ENCODE data around the gene KIFC3.
"Not testable (repeated sequence)": the region's sequence is repeated elsewhere in the genome, so short reads cannot be mapped to it uniquely, and the experiment has no call there.

The KIFC3 gene

DNA sequence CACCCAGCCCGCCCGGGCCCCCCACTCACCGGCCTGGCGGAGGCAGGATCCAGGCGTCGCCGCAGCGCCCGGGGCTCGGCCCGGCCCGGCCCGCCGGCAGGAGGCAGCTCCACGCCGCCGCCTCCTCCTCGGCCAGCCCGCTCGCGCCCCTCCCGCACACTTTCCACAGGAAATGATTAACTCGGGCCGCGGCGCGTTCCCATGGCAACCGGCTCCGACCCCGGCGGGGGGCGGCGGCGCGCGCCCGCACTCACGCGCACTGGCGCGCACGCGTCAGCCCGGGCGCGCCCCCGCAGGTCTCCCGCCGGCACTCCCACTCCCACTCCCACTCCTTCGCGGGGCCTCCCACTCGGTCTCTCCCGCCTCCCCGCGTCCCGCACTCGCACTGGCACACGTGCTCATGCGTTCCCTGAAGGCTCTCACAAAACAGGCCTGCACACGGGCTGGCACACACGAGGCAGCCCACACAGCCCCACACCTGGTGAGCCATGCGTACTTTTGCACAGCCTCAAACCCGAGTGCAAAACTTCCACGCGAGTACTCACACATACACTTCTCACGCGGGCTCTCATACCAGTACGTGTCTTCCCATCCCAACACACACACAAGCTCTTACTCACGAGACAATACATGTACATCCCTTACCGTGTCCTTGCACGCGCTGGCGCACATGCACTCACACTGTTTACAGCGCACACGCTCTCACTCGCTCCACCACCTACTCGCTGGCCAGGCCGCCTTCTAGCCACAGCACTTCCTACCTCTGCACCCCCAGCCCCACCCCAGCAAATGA is at the start of gene KIFC3:
KIFC3 (minus strand) TSS at position 151 of the 793 bp plus-strand sequence. CDS start 4,248 bp downstream, outside the sequence.
- no peaks in the 10 kb centered on the region for H3K9me3 ChIP-seq (ENCODE audit: control insufficient read depth, insufficient read depth, low read depth, low read length)
- H3K36me3 ChIP-seq (ENCODE audit: control insufficient read depth, insufficient read depth, low read length), result no peaks in the 10 kb centered on the region
- H3K4me1 ChIP-seq (ENCODE audit: control insufficient read depth, insufficient read depth, low read length), result peaks cover 59% of the 10 kb centered on the region
- H3K27me3 ChIP-seq (ENCODE audit: control insufficient read depth, insufficient read depth, low read length), result peaks cover 3% of the 10 kb centered on the region; the same call in 1 of the 2 replicates
- peak within 1 kb of the TSS; percentile 78 for H3K4me3 ChIP-seq (ENCODE audit: low read depth, low read length)
- peak within 1 kb of the TSS; percentile 86 for H3K9ac ChIP-seq (ENCODE audit: low read length)
- H3K27ac ChIP-seq (ENCODE audit: low read depth, low read length), result peak within 1 kb of the TSS; percentile 38; the same call in 1 of the 2 replicates

DNA sequence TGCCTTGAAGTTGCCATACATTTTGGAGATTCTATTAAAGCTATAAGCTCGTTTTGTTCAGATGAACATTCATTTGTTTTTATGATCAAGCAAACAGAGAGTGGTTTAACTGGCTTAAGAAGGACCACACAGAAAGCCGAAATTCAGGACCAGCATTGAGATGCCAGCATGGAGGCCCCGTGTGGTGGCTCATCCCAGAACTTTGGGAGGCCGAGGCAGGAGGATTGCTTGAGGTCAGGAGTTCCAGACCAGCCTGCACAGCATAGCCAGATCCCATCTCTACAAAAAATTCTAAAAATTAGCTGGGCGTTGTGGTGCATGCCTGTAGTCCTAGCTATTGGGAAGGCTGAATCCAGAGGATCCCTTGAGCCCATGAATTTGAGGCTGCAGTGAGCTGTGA is 45.9 kb upstream of the KIFC3 start:
- Histone ChIP-seq H3K9me3 (ENCODE audit: control insufficient read depth, insufficient read depth, low read depth, low read length) (no peaks in the 10 kb centered on the region), H3K27me3 (ENCODE audit: control insufficient read depth, insufficient read depth, low read length) (no peaks in the 10 kb centered on the region), H3K4me1 (ENCODE audit: control insufficient read depth, insufficient read depth, low read length) (peaks cover 22% of the 10 kb centered on the region), H3K9ac (ENCODE audit: low read length) (no peak overlapping the region), H3K4me3 (ENCODE audit: low read depth, low read length) (no peak overlapping the region), H3K27ac (ENCODE audit: low read depth, low read length) (no peak overlapping the region), H3K36me3 (ENCODE audit: control insufficient read depth, insufficient read depth, low read length) (no peaks in the 10 kb centered on the region)

- not testable (repeated sequence) for H3K9ac ChIP-seq (ENCODE audit: low read length); H3K27me3 ChIP-seq (ENCODE audit: control insufficient read depth, insufficient read depth, low read length); H3K27ac ChIP-seq (ENCODE audit: low read depth, low read length); H3K4me3 ChIP-seq (ENCODE audit: low read depth, low read length); H3K36me3 ChIP-seq (ENCODE audit: control insufficient read depth, insufficient read depth, low read length); H3K9me3 ChIP-seq (ENCODE audit: control insufficient read depth, insufficient read depth, low read depth, low read length)
- peaks cover 22% of the 10 kb centered on the region for H3K4me1 ChIP-seq (ENCODE audit: control insufficient read depth, insufficient read depth, low read length)
These were observed 44.6 kb upstream of the KIFC3 start for GRCh38 chr16:57846931-57847330.

GRCh38 chr16:57846078-57846697 is 43.9 kb upstream of the KIFC3 start:
- H3K9ac ChIP-seq (ENCODE audit: low read length), result peak overlapping the region; percentile 21
- H3K4me1 ChIP-seq (ENCODE audit: control insufficient read depth, insufficient read depth, low read length), result peaks cover 22% of the 10 kb centered on the region
- H3K27me3 ChIP-seq (ENCODE audit: control insufficient read depth, insufficient read depth, low read length), result no peaks in the 10 kb centered on the region
- H3K4me3 ChIP-seq (ENCODE audit: low read depth, low read length), result peak overlapping the region; percentile 26
- H3K27ac ChIP-seq (ENCODE audit: low read depth, low read length), result peak overlapping the region; percentile 20; the same call in 1 of the 2 replicates
- no peaks in the 10 kb centered on the region for H3K9me3 ChIP-seq (ENCODE audit: control insufficient read depth, insufficient read depth, low read depth, low read length)
- no peaks in the 10 kb centered on the region for H3K36me3 ChIP-seq (ENCODE audit: control insufficient read depth, insufficient read depth, low read length)

GRCh38 chr16:57845115-57845514 is 42.8 kb upstream of the KIFC3 start:
- H3K9ac ChIP-seq (ENCODE audit: low read length), result no peak overlapping the region
- H3K27me3 ChIP-seq (ENCODE audit: control insufficient read depth, insufficient read depth, low read length), result no peaks in the 10 kb centered on the region
- H3K4me3 ChIP-seq (ENCODE audit: low read depth, low read length), result no peak overlapping the region
- no peaks in the 10 kb centered on the region for H3K36me3 ChIP-seq (ENCODE audit: control insufficient read depth, insufficient read depth, low read length)
- H3K9me3 ChIP-seq (ENCODE audit: control insufficient read depth, insufficient read depth, low read depth, low read length), result no peaks in the 10 kb centered on the region
- H3K4me1 ChIP-seq (ENCODE audit: control insufficient read depth, insufficient read depth, low read length), result peaks cover 22% of the 10 kb centered on the region
- H3K27ac ChIP-seq (ENCODE audit: low read depth, low read length), result no peak overlapping the region

GRCh38 chr16:57844416-57845030 is 42.2 kb upstream of the KIFC3 start:
- H3K36me3 ChIP-seq (ENCODE audit: control insufficient read depth, insufficient read depth, low read length), result no peaks in the 10 kb centered on the region
- no peaks in the 10 kb centered on the region for H3K9me3 ChIP-seq (ENCODE audit: control insufficient read depth, insufficient read depth, low read depth, low read length)
- no peak overlapping the region for H3K27ac ChIP-seq (ENCODE audit: low read depth, low read length)
- no peak overlapping the region for H3K9ac ChIP-seq (ENCODE audit: low read length)
- H3K27me3 ChIP-seq (ENCODE audit: control insufficient read depth, insufficient read depth, low read length), result no peaks in the 10 kb centered on the region
- H3K4me1 ChIP-seq (ENCODE audit: control insufficient read depth, insufficient read depth, low read length), result peaks cover 22% of the 10 kb centered on the region
- H3K4me3 ChIP-seq (ENCODE audit: low read depth, low read length), result no peak overlapping the region

DNA sequence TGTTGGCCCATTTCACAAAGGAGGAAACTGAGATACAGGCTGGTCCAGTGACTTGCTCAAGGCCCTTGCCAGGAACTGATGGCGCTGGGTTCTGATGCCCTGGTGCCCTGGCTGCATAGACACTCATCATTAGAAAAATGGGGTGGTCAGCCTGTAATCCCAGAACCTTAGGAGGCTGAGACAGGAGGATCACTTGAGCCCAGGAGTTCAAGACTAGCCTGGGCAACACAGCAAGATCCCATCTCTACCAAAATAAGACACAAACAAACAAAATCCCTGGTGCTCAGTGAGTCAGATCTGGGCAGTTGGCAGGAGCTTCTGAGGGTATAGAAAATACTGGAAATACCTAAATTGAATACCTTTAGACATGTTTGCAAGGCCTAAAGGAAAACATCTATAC is 41.1 kb upstream of the KIFC3 start:
- no peaks in the 10 kb centered on the region for H3K9me3 ChIP-seq (ENCODE audit: control insufficient read depth, insufficient read depth, low read depth, low read length)
- no peak overlapping the region for H3K9ac ChIP-seq (ENCODE audit: low read length)
- H3K4me1 ChIP-seq (ENCODE audit: control insufficient read depth, insufficient read depth, low read length), result peaks cover 19% of the 10 kb centered on the region
- no peaks in the 10 kb centered on the region for H3K36me3 ChIP-seq (ENCODE audit: control insufficient read depth, insufficient read depth, low read length)
- H3K4me3 ChIP-seq (ENCODE audit: low read depth, low read length), result no peak overlapping the region
- H3K27ac ChIP-seq (ENCODE audit: low read depth, low read length), result no peak overlapping the region
- no peaks in the 10 kb centered on the region for H3K27me3 ChIP-seq (ENCODE audit: control insufficient read depth, insufficient read depth, low read length)

- Histone ChIP-seq H3K27me3 (ENCODE audit: control insufficient read depth, insufficient read depth, low read length) (no peaks in the 10 kb centered on the region), H3K4me1 (ENCODE audit: control insufficient read depth, insufficient read depth, low read length) (peaks cover 25% of the 10 kb centered on the region), H3K4me3 (ENCODE audit: low read depth, low read length) (no peak overlapping the region), H3K27ac (ENCODE audit: low read depth, low read length) (no peak overlapping the region), H3K9me3 (ENCODE audit: control insufficient read depth, insufficient read depth, low read depth, low read length) (no peaks in the 10 kb centered on the region), H3K9ac (ENCODE audit: low read length) (no peak overlapping the region), H3K36me3 (ENCODE audit: control insufficient read depth, insufficient read depth, low read length) (no peaks in the 10 kb centered on the region)
These were observed 40.3 kb upstream of the KIFC3 start for GRCh38 chr16:57842601-57843000.

- no peaks in the 10 kb centered on the region for H3K36me3 ChIP-seq (ENCODE audit: control insufficient read depth, insufficient read depth, low read length)
- H3K4me1 ChIP-seq (ENCODE audit: control insufficient read depth, insufficient read depth, low read length), result peaks cover 19% of the 10 kb centered on the region
- H3K27me3 ChIP-seq (ENCODE audit: control insufficient read depth, insufficient read depth, low read length), result no peaks in the 10 kb centered on the region
- no peak overlapping the region for H3K9ac ChIP-seq (ENCODE audit: low read length)
- no peak overlapping the region for H3K27ac ChIP-seq (ENCODE audit: low read depth, low read length)
- no peaks in the 10 kb centered on the region for H3K9me3 ChIP-seq (ENCODE audit: control insufficient read depth, insufficient read depth, low read depth, low read length)
- H3K4me3 ChIP-seq (ENCODE audit: low read depth, low read length), result no peak overlapping the region
These were observed 38.5 kb upstream of the KIFC3 start for GRCh38 chr16:57840833-57841232.

GRCh38 chr16:57838161-57838560 is 35.9 kb upstream of the KIFC3 start:
- no peak overlapping the region for H3K27ac ChIP-seq (ENCODE audit: low read depth, low read length)
- no peak overlapping the region for H3K4me3 ChIP-seq (ENCODE audit: low read depth, low read length)
- H3K9me3 ChIP-seq (ENCODE audit: control insufficient read depth, insufficient read depth, low read depth, low read length), result no peaks in the 10 kb centered on the region
- no peaks in the 10 kb centered on the region for H3K27me3 ChIP-seq (ENCODE audit: control insufficient read depth, insufficient read depth, low read length)
- no peaks in the 10 kb centered on the region for H3K36me3 ChIP-seq (ENCODE audit: control insufficient read depth, insufficient read depth, low read length)
- no peak overlapping the region for H3K9ac ChIP-seq (ENCODE audit: low read length)
- H3K4me1 ChIP-seq (ENCODE audit: control insufficient read depth, insufficient read depth, low read length), result peaks cover 16% of the 10 kb centered on the region
